ENCODE measurements around the gene ZNF526. TPM values are rescaled to one million over a fixed set of nuclear protein-coding genes. Genes with fewer than 3 reads are reported as not detected.

Gene ZNF526
- total and polyA plus RNA-seq, 4 donors = 1.7 to 8.8 (median 3.8) TPM

- no peak overlapping the region for H3K9ac ChIP-seq (ENCODE audit: low read depth in 1 of 2, low read length in 2 of 2)
- DNase-seq (ENCODE audit: low spot score) = no peak
- H3K9me3 ChIP-seq (ENCODE audit: control insufficient read depth in 4 of 4, low read length in 3 of 4) = no peaks in the 10 kb centered on the region
- H3K27me3 ChIP-seq (ENCODE audit: control insufficient read depth in 4 of 4, insufficient read depth in 4 of 4, low read length in 3 of 4) = no peaks in the 10 kb centered on the region
- TF ChIP-seq RXRA (IDR thresholded peaks at IDR 0.05) (no peak), HNF4A (conservative IDR thresholded peaks at IDR 0.05) (no peak), HNF4G (IDR thresholded peaks at IDR 0.05) (no peak), ZBTB33 (IDR thresholded peaks at IDR 0.05) (no peak), NR2F2 (IDR thresholded peaks at IDR 0.05) (no peak), EGR1 (IDR thresholded peaks at IDR 0.05; ENCODE audit: low read depth in 2 of 2) (no peak), FOXA1 (IDR thresholded peaks at IDR 0.05) (no peak), TAF1 (conservative IDR thresholded peaks at IDR 0.05) (no peak), MAX (IDR thresholded peaks at IDR 0.05) (no peak), FOXA2 (IDR thresholded peaks at IDR 0.05) (no peak), GABPA (IDR thresholded peaks at IDR 0.05 in 1 of 2, conservative IDR thresholded peaks at IDR 0.05 in 1 of 2) (no peak), REST (IDR thresholded peaks at IDR 0.05) (no peak), RAD21 (IDR thresholded peaks at IDR 0.05) (no peak), YY1 (IDR thresholded peaks at IDR 0.05) (no peak), SP1 (IDR thresholded peaks at IDR 0.05) (no peak), JUND (IDR thresholded peaks at IDR 0.05) (no peak), ATF3 (IDR thresholded peaks at IDR 0.05) (no peak), CTCF (IDR thresholded peaks at IDR 0.05; ENCODE audit: low read depth, low read length, missing input control) (no peak)
- H3K4me1 ChIP-seq (ENCODE audit: control insufficient read depth in 4 of 4, insufficient read depth in 4 of 4, low read length in 3 of 4) = peaks cover 25 to 64% (median 42%) of the 10 kb centered on the region in 4 donors
- H3K4me3 ChIP-seq (ENCODE audit: low read depth in 1 of 3, low read length in 3 of 3) = no peak overlapping the region
- no peak overlapping the region for H3K27ac ChIP-seq (ENCODE audit: low read depth in 1 of 2, low read length in 2 of 2)
- peaks cover 5 to 21% (median 12%) of the 10 kb centered on the region in 4 donors for H3K36me3 ChIP-seq (ENCODE audit: control insufficient read depth in 4 of 4, insufficient read depth in 3 of 4, low read depth in 1 of 4, low read length in 3 of 4)
- WGBS = 92% methylated on average over 3 of the region's 3 CpGs
These were observed 55.4 kb downstream of the ZNF526 start for GRCh38 chr19:42275517-42275916.
